IPS-18a (cell line): ENCODE results near the gene OBSL1.

Experiments used
- H3K27ac ChIP-seq: one replicate; pipeline ENCODE4 v1.5.1; 2013; ENCODE audit warnings: low read length
- H3K27me3 ChIP-seq: one replicate; pipeline ENCODE4 v1.6.1; 2013; ENCODE audit warnings: mild to moderate bottlenecking, low read length; ENCODE audit not compliant: control insufficient read depth, insufficient read depth
- H3K36me3 ChIP-seq: one replicate; pipeline ENCODE4 v1.6.1; 2013; ENCODE audit warnings: low read depth, low read length; ENCODE audit not compliant: control insufficient read depth
- H3K4me1 ChIP-seq: one replicate; pipeline ENCODE4 v1.6.1; 2013; ENCODE audit warnings: low read depth, low read length; ENCODE audit not compliant: control insufficient read depth
- H3K4me3 ChIP-seq: one replicate; pipeline ENCODE4 v1.5.1; 2013; ENCODE audit warnings: low read length
- H3K9ac ChIP-seq: one replicate; pipeline ENCODE4 v1.6.1; 2013; ENCODE audit warnings: mild to moderate bottlenecking, low read length, moderate library complexity
- H3K9me3 ChIP-seq: one replicate; pipeline ENCODE4 v1.6.1; 2013; ENCODE audit warnings: low read depth, low read length; ENCODE audit not compliant: control insufficient read depth

The OBSL1 gene

GRCh38 chr2:219553168-219553417 lies 18.2 kb downstream of the OBSL1 start:
- peaks cover 9% of the 10 kb centered on the region for H3K4me1 ChIP-seq
- H3K27me3 ChIP-seq = peaks cover 27% of the 10 kb centered on the region
- no peaks in the 10 kb centered on the region for H3K9me3 ChIP-seq
- H3K36me3 ChIP-seq = no peaks in the 10 kb centered on the region
- no peak overlapping the region for H3K9ac ChIP-seq
- H3K27ac ChIP-seq = no peak overlapping the region
- H3K4me3 ChIP-seq = peak overlapping the region; percentile 82

- no peaks in the 10 kb centered on the region for H3K9me3 ChIP-seq
- H3K4me1 ChIP-seq = peaks cover 9% of the 10 kb centered on the region
- H3K36me3 ChIP-seq = no peaks in the 10 kb centered on the region
- H3K27ac ChIP-seq = no peak overlapping the region
- H3K9ac ChIP-seq = peak overlapping the region; percentile 30
- peaks cover 27% of the 10 kb centered on the region for H3K27me3 ChIP-seq
- H3K4me3 ChIP-seq = peak overlapping the region; percentile 82
These were observed 18.8 kb downstream of the OBSL1 start for GRCh38 chr2:219552382-219553167.

- Histone ChIP-seq H3K4me3 (peak overlapping the region; percentile 82), H3K9ac (peak overlapping the region; percentile 30), H3K4me1 (peaks cover 9% of the 10 kb centered on the region), H3K36me3 (no peaks in the 10 kb centered on the region), H3K9me3 (no peaks in the 10 kb centered on the region), H3K27me3 (peaks cover 27% of the 10 kb centered on the region), H3K27ac (no peak overlapping the region)
These were observed 19.6 kb downstream of the OBSL1 start for GRCh38 chr2:219551441-219552381.

- Histone ChIP-seq H3K27ac (no peak overlapping the region), H3K9me3 (no peaks in the 10 kb centered on the region), H3K36me3 (no peaks in the 10 kb centered on the region), H3K4me3 (no peak overlapping the region), H3K9ac (no peak overlapping the region), H3K4me1 (peaks cover 9% of the 10 kb centered on the region), H3K27me3 (peaks cover 42% of the 10 kb centered on the region)
These were observed 21.7 kb downstream of the OBSL1 start for GRCh38 chr2:219549619-219550018.

GRCh38 chr2:219548990-219549389 lies 22.3 kb downstream of the OBSL1 start:
- H3K4me3 ChIP-seq = no peak overlapping the region
- no peaks in the 10 kb centered on the region for H3K9me3 ChIP-seq
- H3K27ac ChIP-seq = no peak overlapping the region
- H3K36me3 ChIP-seq = no peaks in the 10 kb centered on the region
- H3K4me1 ChIP-seq = peaks cover 14% of the 10 kb centered on the region
- H3K9ac ChIP-seq = no peak overlapping the region
- H3K27me3 ChIP-seq = peaks cover 44% of the 10 kb centered on the region

- Histone ChIP-seq H3K4me3 (no peak overlapping the region), H3K9ac (no peak overlapping the region), H3K36me3 (no peaks in the 10 kb centered on the region), H3K9me3 (no peaks in the 10 kb centered on the region), H3K27me3 (peaks cover 33% of the 10 kb centered on the region), H3K27ac (no peak overlapping the region), H3K4me1 (peaks cover 10% of the 10 kb centered on the region)
These were observed 23.7 kb downstream of the OBSL1 start for GRCh38 chr2:219547621-219548020.

- no peak overlapping the region for H3K27ac ChIP-seq
- peaks cover 37% of the 10 kb centered on the region for H3K27me3 ChIP-seq
- no peaks in the 10 kb centered on the region for H3K9me3 ChIP-seq
- peaks cover 13% of the 10 kb centered on the region for H3K4me1 ChIP-seq
- H3K4me3 ChIP-seq = no peak overlapping the region
- no peak overlapping the region for H3K9ac ChIP-seq
- H3K36me3 ChIP-seq = peaks cover 4% of the 10 kb centered on the region
These were observed 25.4 kb downstream of the OBSL1 start for GRCh38 chr2:219545943-219546352.

GRCh38 chr2:219545295-219545942 lies 25.9 kb downstream of the OBSL1 start:
- Histone ChIP-seq H3K36me3 (peaks cover 10% of the 10 kb centered on the region), H3K4me3 (no peak overlapping the region), H3K4me1 (peaks cover 11% of the 10 kb centered on the region), H3K9ac (no peak overlapping the region), H3K9me3 (no peaks in the 10 kb centered on the region), H3K27me3 (peaks cover 32% of the 10 kb centered on the region), H3K27ac (no peak overlapping the region)

GRCh38 chr2:219544567-219544966 lies 26.8 kb downstream of the OBSL1 start:
- H3K9ac ChIP-seq = peak overlapping the region; percentile 59
- H3K27me3 ChIP-seq = peaks cover 31% of the 10 kb centered on the region
- H3K4me1 ChIP-seq = peaks cover 11% of the 10 kb centered on the region
- H3K9me3 ChIP-seq = no peaks in the 10 kb centered on the region
- H3K36me3 ChIP-seq = peaks cover 11% of the 10 kb centered on the region
- no peak overlapping the region for H3K27ac ChIP-seq
- H3K4me3 ChIP-seq = peak overlapping the region; percentile 64

- no peaks in the 10 kb centered on the region for H3K9me3 ChIP-seq
- H3K36me3 ChIP-seq = peaks cover 11% of the 10 kb centered on the region
- H3K4me1 ChIP-seq = peaks cover 11% of the 10 kb centered on the region
- peak within 1 kb of the TSS; percentile 64 for H3K4me3 ChIP-seq
- H3K27me3 ChIP-seq = peaks cover 31% of the 10 kb centered on the region
- peak within 1 kb of the TSS; percentile 59 for H3K9ac ChIP-seq
- H3K27ac ChIP-seq = no peak within 1 kb of the TSS
These were observed 27.6 kb downstream of the OBSL1 start, which contains the start of the genes CHPF and TMEM198 for GRCh38 chr2:219543596-219544358. CHPF (minus strand) TSS chr2:219543809; CDS start chr2:219543538, 271 bp downstream. TMEM198 (plus strand) TSS chr2:219544028; CDS start chr2:219544728, 700 bp downstream.
